MCF 10A (cell line): ENCODE data around the gene MRPL33. TPM values are rescaled to one million over a fixed set of nuclear protein-coding genes. Genes with fewer than 3 reads are reported as not detected.

ENCODE experiments used
- BruUV-seq: library from RNA; stranded (reverse); fragments of 400-500 nt; replicated peaks from 2 replicates; lab custom pipeline; 2021; lab: Mats Ljungman, UMichigan
- CTCF ChIA-PET: fragments of 300-600 bp; sonication (Branson Sonifier 250); formaldehyde crosslinking; extraction: SDS; loops from one replicate; lab custom pipeline; 2021; ENCODE audit warnings: antibody characterized with exemption, inconsistent platforms; lab: Yijun Ruan, JAX
- POLR2A ChIA-PET: fragments of 300-600, 350-650 bp; sonication (Branson Sonifier 250); formaldehyde crosslinking; extraction: SDS; loops from one replicate; lab custom pipeline; 2020; ENCODE audit warnings: antibody characterized with exemption, inconsistent platforms; lab: Yijun Ruan, JAX
- DNase-seq: peaks from one replicate; pipeline ENCODE4 v3.0.0-alpha.2; 2018; ENCODE audit not compliant: unreplicated experiment
- H3K27ac Mint-ChIP-seq: one replicate; pipeline ENCODE4 v1.8.0; 2022; ENCODE audit warnings: mild to moderate bottlenecking, low read depth, mixed read lengths; ENCODE audit not compliant: unreplicated experiment
- H3K27me3 Mint-ChIP-seq: one replicate; pipeline ENCODE4 v1.8.0; 2022; ENCODE audit warnings: mixed read lengths; ENCODE audit not compliant: insufficient read depth, unreplicated experiment
- H3K36me3 Mint-ChIP-seq: one replicate; pipeline ENCODE4 v1.8.0; 2022; ENCODE audit warnings: mild to moderate bottlenecking, moderate library complexity, mixed read lengths; ENCODE audit not compliant: insufficient read depth, unreplicated experiment
- H3K4me1 Mint-ChIP-seq: one replicate; pipeline ENCODE4 v1.8.0; 2022; ENCODE audit warnings: mixed read lengths; ENCODE audit not compliant: insufficient read depth, unreplicated experiment
- H3K4me3 Mint-ChIP-seq: one replicate; pipeline ENCODE4 v1.8.0; 2022; ENCODE audit warnings: mild to moderate bottlenecking, moderate library complexity, mixed read lengths; ENCODE audit not compliant: unreplicated experiment
- H3K9me3 Mint-ChIP-seq: one replicate; pipeline ENCODE4 v1.8.0; 2022; ENCODE audit warnings: mixed read lengths; ENCODE audit not compliant: unreplicated experiment
- intact Hi-C: fragments of 100-400 bp; cut with micrococcal nuclease; formaldehyde crosslinking; loops from 2 replicates; pipeline ENCODE4 v1.14.1; 2022
- total RNA-seq: library from RNA; stranded (reverse); gene quantifications from 2 replicates; pipeline ENCODE4 v1.2.3, GENCODE V29; 2022
- TF ChIP-seq, protein P1 (sequence below): fragments of 200-600 bp; IDR thresholded peaks from one replicate; pipeline ENCODE4 v1.8.0; 2022; ENCODE audit warnings: antibody characterized with exemption, mild to moderate bottlenecking; ENCODE audit not compliant: unreplicated experiment

Gene MRPL33
- total RNA-seq, 1 experiment from 2014 or later = 233 TPM

DNA sequence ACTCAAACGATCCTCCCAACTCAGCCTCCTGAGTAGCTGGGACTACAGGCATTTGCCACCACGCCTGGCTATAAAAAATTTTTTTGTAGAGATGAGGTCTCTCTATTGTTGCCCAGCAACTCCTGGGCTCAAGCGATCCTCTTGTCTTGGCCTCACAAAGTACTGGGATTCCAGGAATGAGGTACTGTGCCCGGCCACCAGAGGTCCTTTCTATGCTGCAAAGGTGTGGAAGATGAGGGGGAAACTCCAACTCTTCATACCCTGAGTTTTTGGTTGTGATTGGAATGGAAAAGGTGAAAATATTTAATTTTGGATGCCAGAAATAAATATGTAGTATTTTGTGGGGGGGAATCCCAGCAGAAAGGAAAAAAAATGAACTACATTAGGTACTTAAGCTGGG is 36.0 kb downstream of the MRPL33 start:
- Mint-ChIP-seq H3K27me3 (no peaks in the 10 kb centered on the region), H3K36me3 (peaks cover 5% of the 10 kb centered on the region), H3K4me3 (no peak overlapping the region), H3K9me3 (no peaks in the 10 kb centered on the region), H3K4me1 (peaks cover 39% of the 10 kb centered on the region), H3K27ac (no peak overlapping the region)
- intact Hi-C loops = loop anchor here (2.0 kb wide), 1 partner anchor 589 kb away; no protein-coding TSS in a partner anchor
- TF ChIP-seq, protein P1, sequence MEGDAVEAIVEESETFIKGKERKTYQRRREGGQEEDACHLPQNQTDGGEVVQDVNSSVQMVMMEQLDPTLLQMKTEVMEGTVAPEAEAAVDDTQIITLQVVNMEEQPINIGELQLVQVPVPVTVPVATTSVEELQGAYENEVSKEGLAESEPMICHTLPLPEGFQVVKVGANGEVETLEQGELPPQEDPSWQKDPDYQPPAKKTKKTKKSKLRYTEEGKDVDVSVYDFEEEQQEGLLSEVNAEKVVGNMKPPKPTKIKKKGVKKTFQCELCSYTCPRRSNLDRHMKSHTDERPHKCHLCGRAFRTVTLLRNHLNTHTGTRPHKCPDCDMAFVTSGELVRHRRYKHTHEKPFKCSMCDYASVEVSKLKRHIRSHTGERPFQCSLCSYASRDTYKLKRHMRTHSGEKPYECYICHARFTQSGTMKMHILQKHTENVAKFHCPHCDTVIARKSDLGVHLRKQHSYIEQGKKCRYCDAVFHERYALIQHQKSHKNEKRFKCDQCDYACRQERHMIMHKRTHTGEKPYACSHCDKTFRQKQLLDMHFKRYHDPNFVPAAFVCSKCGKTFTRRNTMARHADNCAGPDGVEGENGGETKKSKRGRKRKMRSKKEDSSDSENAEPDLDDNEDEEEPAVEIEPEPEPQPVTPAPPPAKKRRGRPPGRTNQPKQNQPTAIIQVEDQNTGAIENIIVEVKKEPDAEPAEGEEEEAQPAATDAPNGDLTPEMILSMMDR = peak; percentile 47
- CTCF ChIA-PET = interaction anchor here (0.7 to 1.0 kb wide), 3 partner anchors 116 to 613 kb away, joined by 3 to 5 read pairs (median 3); no protein-coding TSS in a partner anchor
- no TSS peak for BruUV-seq
- POLR2A ChIA-PET = interaction anchor here (1.1 kb wide), 1 partner anchor 53 kb away, joined by 3 read pairs; no protein-coding TSS in a partner anchor
- peak; percentile 55 for DNase-seq

DNA sequence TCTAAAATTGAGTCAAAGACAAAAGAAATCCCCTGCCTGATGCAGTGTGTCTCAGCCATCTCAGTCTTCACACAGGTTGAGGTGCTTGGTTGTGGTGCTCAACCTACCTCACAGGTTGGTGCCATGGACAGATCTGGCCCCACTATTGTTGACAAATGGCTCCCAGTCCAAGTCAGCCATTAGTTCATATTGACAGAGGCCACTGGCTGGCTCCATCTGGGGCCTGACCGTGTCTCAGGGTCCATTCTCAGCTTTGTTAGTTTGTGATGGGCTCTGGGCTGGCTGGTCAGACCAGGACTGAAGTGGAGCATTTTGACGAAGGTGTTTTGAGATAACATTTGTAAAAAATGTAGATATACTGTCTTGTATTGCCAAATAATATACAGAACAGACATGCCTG is 36.9 kb downstream of the MRPL33 start:
- Mint-ChIP-seq H3K4me3 (no peak overlapping the region), H3K9me3 (no peaks in the 10 kb centered on the region), H3K4me1 (peaks cover 39% of the 10 kb centered on the region), H3K36me3 (peaks cover 5% of the 10 kb centered on the region), H3K27me3 (no peaks in the 10 kb centered on the region), H3K27ac (peak overlapping the region; percentile 85)
- ChIA-PET CTCF (interaction anchor here (0.5 to 1.6 kb wide), 4 partner anchors 85 to 599 kb away, joined by 3 to 5 read pairs (median 4); no protein-coding TSS in a partner anchor), POLR2A (interaction anchor here (1.2 to 2.9 kb wide), 10 partner anchors 9 to 775 kb away, joined by 3 to 27 read pairs (median 11); partner anchors contain the start of genes BABAM2, MRPL33 and RBKS)
- no peak for DNase-seq
- BruUV-seq = no TSS peak
- intact Hi-C loops = no loop called here
- TF ChIP-seq, protein P1 = no peak

DNA sequence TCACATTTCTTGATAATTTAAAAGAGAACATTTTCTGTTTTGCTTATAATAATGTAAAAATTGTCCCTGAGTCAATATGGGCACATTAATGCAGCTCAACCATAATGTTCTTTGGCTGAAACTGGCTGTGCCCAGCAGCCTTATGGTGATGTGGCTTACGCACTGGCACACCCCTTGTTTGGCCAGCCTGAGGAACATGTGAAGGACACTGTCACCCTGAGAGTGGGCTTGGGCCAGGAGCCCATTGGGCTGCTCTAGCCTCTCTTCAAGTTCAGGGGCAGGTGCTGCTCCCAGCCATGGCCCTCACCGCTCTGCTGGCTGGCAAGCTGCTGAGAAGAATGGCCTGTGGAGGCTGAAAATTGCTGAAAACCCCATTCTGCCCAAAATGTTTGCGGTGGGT is 37.5 kb downstream of the MRPL33 start:
- no peak for DNase-seq
- intact Hi-C loops = no loop called here
- no peaks in the 10 kb centered on the region for H3K27me3 Mint-ChIP-seq
- H3K27ac Mint-ChIP-seq = peak overlapping the region; percentile 85
- TF ChIP-seq, protein P1 = no peak
- peaks cover 5% of the 10 kb centered on the region for H3K36me3 Mint-ChIP-seq
- ChIA-PET CTCF (interaction anchor here (1.2 to 1.6 kb wide), 3 partner anchors 86 to 598 kb away, joined by 4 to 5 read pairs (median 4); no protein-coding TSS in a partner anchor), POLR2A (interaction anchor here (0.8 to 2.9 kb wide), 21 partner anchors 9 to 775 kb away, joined by 3 to 27 read pairs (median 4); partner anchors contain the start of genes BABAM2, MRPL33 and RBKS)
- no peaks in the 10 kb centered on the region for H3K9me3 Mint-ChIP-seq
- no peak overlapping the region for H3K4me3 Mint-ChIP-seq
- no TSS peak for BruUV-seq
- peaks cover 38% of the 10 kb centered on the region for H3K4me1 Mint-ChIP-seq

DNA sequence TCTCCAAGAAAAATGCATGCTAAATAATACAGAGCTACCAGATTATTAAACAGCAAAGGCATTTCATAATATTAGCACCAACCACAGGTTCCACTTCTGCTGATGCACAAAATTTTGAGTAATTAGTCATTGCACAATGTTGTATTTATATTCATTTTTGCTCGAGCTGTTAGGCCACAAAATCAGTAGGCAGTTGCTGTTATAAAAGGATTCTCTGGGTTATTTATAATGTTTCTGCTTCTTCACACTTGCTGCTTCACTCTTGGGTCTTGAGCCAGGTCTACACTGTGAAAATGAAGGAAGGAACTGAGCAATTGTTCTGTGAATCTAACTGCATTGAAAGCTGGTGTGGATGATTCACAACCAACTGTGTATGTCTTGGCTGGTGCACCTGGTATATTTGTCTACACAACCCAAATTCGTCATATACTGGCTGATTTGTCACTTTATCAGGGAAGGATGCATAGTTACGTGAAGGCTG is 38.3 kb downstream of the MRPL33 start:
- peak overlapping the region; percentile 85 for H3K27ac Mint-ChIP-seq
- peaks cover 33% of the 10 kb centered on the region for H3K4me1 Mint-ChIP-seq
- peak overlapping the region; percentile 38 for H3K4me3 Mint-ChIP-seq
- H3K36me3 Mint-ChIP-seq = peaks cover 5% of the 10 kb centered on the region
- POLR2A ChIA-PET = interaction anchor here (0.6 to 2.9 kb wide), 32 partner anchors 9 to 774 kb away, joined by 3 to 27 read pairs (median 3); partner anchors contain the start of genes BABAM2, MRPL33 and RBKS
- BruUV-seq = no TSS peak
- no peaks in the 10 kb centered on the region for H3K9me3 Mint-ChIP-seq
- H3K27me3 Mint-ChIP-seq = no peaks in the 10 kb centered on the region
- DNase-seq = peak; percentile 82
- CTCF ChIA-PET = interaction anchor here (0.6 to 1.6 kb wide), 5 partner anchors 37 to 152 kb away, joined by 3 to 4 read pairs (median 4); no protein-coding TSS in a partner anchor
- TF ChIP-seq, protein P1 = no peak
- intact Hi-C loops = loop anchor here (1.0 kb wide), 1 partner anchor 10 kb away; no protein-coding TSS in a partner anchor
